ENCODE data around the gene IMPACT.
A peak's percentile ranks its signal among the peaks of the same experiment; 100 is the strongest.

Gene IMPACT

GRCh38 chr18:24426073-24426397 is 435 bp upstream of the IMPACT start:
- no peak for DNase-seq

GRCh38 chr18:24427484-24427883 is 1.0 kb downstream of the IMPACT start:
- peak; percentile 67 for DNase-seq

- DNase-seq, result peak; percentile 23
Measured at GRCh38 chr18:24428709-24429108, 2.2 kb downstream of the IMPACT start.

- no peak for DNase-seq
Measured at GRCh38 chr18:24429188-24429587, 2.7 kb downstream of the IMPACT start.

GRCh38 chr18:24432618-24433017 is 6.1 kb downstream of the IMPACT start:
- DNase-seq, result no peak

- DNase-seq, result no peak
Measured at GRCh38 chr18:24436939-24437338, 10.5 kb downstream of the IMPACT start.

- no peak for DNase-seq
Measured at GRCh38 chr18:24443870-24444269, 17.4 kb downstream of the IMPACT start.

- DNase-seq, result no peak
Measured at GRCh38 chr18:24446453-24446852, 20.0 kb downstream of the IMPACT start.

- no peak for DNase-seq
Measured at GRCh38 chr18:24446953-24447538, 20.6 kb downstream of the IMPACT start.

- DNase-seq, result no peak
Measured at GRCh38 chr18:24447961-24448360, 21.5 kb downstream of the IMPACT start.

GRCh38 chr18:24456549-24456948 is 30.1 kb downstream of the IMPACT start:
- DNase-seq, result no peak

- DNase-seq, result no peak
Measured at GRCh38 chr18:24459772-24460171, 33.3 kb downstream of the IMPACT start.

GRCh38 chr18:24460388-24460787 is 33.9 kb downstream of the IMPACT start, which contains the start of gene HRH4:
Gene HRH4, plus strand, starts transcription at chr18:24460637. Its CDS starts 92 bp downstream, at chr18:24460729.
- no peak for DNase-seq

- DNase-seq, result no peak
Measured at GRCh38 chr18:24461996-24462395, 35.5 kb downstream of the IMPACT start.

- no peak for DNase-seq
Measured at GRCh38 chr18:24462838-24463775, 36.6 kb downstream of the IMPACT start.

GRCh38 chr18:24465486-24465885 is 39.0 kb downstream of the IMPACT start:
- DNase-seq, result no peak

GRCh38 chr18:24466771-24467170 is 40.3 kb downstream of the IMPACT start:
- DNase-seq, result no peak

GRCh38 chr18:24470022-24470618 is 43.6 kb downstream of the IMPACT start:
- peak; percentile 28 for DNase-seq

- no peak for DNase-seq
Measured at GRCh38 chr18:24470805-24471204, 44.3 kb downstream of the IMPACT start.

- no peak for DNase-seq
Measured at GRCh38 chr18:24472591-24472990, 46.1 kb downstream of the IMPACT start.

GRCh38 chr18:24474406-24474805 is 47.9 kb downstream of the IMPACT start:
- no peak for DNase-seq

GRCh38 chr18:24475926-24476589 is 49.6 kb downstream of the IMPACT start:
- DNase-seq, result no peak

GRCh38 chr18:24479371-24479770 is 52.9 kb downstream of the IMPACT start:
- DNase-seq, result no peak
